NCI-H345 (cell line): ENCODE measurements around the gene HAVCR2.

Experiments
- DNase-seq: peaks from one replicate; lab custom pipeline; 2025; lab: John Stamatoyannopoulos, UW

HAVCR2 gene

DNA sequence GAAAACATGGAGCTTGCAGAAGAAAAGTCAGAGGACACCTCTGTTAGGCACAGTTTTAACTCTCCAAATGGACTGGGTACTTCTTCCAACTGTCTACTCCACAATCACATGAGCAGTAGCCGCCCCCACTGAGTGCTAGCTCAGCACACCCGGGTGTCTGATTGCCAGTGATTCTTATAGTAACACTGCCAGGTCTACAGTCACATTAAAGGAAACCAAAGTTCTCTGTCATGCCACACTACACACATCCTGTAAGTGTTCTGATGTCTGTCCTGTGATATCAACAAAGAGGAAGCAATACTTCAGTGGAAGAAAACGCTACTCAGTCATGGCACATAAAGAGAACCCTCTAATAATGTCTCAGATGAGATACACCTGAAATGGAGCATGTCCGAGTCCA lies at the start of gene HAVCR2:
Gene HAVCR2 (minus strand): TSS at position 69 of the 400 bp plus-strand sequence. CDS start 61 bp downstream, at position 8.
- no peak for DNase-seq

DNA sequence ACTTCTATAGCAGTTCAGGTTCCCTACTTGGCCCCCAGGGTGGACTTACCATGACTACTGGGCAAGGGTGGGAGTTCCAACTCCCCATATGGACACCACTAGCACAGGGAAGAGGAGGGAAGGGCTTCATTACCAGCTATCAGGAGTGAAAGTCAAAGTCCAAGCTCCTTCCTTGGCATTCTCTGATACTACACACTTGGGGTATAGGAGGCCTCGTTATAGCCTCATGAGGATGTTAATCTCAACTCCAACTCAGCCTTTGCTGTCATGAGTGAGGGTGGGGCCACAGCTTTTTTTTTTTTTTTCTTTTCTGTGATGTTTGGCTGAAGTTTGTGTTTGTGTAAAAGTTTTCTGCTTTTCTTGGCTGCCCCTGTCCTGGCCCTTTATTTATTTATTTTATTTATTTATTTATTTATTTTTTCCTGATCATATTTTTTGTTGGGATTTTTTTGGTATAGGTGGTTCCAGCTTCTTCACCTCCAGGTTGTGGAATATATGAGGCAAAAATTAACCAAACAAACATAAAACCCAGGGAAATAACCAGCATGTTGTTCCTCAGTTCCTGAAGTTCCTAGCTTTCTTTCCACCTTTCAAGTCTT lies 48.5 kb upstream of the HAVCR2 start:
- DNase-seq = no peak

DNA sequence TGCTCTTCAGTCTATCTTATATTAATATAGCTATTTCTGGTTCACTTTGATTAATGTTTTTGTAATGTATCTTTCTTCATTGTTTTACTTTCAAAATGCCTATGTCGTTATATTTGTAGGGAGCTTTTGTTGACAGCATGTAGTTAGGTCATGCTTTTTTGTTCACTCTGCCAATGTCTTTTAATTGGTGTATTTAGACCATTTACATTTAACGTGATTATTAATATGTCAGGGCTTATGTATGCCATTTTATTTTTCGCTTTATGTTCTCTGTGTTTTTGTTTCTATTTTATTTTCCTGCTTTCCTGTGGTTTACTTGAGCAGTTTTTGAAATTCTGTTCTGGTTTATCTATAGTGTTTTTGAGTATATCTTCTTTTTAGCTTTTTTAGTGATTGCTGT lies 46.5 kb upstream of the HAVCR2 start:
- DNase-seq = no peak

DNA sequence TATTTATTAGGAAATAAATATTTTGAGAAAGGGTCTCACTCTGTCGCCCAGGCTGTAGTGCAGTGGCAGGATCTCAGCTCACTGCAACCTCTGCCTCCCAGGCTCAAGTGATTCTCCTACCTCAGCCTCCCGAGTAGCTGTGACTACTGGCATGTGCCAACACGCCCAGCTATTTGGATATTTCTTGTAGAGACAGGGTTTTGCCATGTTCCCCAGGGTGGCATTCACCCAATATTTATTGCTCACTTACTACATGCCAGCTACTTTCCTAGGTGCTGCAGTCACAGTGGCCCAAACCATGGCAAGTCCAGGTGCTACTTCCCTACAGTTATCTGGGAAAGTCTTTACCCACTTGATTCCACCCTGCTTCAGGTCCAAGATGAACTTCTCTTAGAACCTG lies 42.2 kb upstream of the HAVCR2 start:
- no peak for DNase-seq

DNA sequence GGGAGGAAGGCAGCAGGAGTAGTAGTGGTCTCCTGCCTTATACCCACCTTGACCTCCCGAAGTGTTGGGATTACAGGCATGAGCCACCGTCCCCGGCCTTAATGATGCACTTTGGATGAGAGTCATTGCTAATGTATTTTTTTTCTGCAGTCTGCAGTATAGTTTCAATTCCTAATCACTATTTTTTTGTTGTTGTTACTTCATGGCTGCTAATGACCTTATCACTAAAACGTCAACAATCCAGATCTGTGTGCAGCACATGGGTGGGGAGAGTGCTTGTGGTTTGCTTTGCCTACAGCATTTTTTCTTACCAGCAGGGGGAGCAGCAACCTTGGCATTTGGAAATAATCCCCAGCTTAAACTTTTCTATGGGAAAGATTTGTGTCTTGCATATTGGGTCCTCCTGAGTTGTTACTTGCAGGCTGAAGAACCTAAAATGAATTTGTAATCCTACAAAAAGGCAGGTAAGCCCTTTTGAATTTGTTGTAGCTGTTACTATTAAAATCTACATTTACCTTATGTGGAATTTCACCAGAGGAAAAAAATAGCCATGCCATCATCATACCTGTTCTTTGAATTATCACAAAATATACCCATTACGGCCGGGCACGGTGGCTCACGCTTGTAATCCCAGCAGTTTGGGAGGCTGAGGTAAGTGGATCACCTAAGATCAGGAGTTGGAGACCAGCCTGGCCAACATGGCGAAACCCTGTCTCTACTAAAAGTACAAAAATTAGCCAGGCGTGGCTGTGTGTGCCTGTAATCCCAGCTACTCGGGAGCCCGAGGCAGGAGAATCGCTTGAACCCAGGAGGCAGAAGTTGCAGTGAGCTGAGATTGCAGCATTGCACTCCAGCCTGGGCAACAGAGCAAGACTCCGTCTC lies 40.1 kb upstream of the HAVCR2 start:
- DNase-seq = peak; percentile 82

DNA sequence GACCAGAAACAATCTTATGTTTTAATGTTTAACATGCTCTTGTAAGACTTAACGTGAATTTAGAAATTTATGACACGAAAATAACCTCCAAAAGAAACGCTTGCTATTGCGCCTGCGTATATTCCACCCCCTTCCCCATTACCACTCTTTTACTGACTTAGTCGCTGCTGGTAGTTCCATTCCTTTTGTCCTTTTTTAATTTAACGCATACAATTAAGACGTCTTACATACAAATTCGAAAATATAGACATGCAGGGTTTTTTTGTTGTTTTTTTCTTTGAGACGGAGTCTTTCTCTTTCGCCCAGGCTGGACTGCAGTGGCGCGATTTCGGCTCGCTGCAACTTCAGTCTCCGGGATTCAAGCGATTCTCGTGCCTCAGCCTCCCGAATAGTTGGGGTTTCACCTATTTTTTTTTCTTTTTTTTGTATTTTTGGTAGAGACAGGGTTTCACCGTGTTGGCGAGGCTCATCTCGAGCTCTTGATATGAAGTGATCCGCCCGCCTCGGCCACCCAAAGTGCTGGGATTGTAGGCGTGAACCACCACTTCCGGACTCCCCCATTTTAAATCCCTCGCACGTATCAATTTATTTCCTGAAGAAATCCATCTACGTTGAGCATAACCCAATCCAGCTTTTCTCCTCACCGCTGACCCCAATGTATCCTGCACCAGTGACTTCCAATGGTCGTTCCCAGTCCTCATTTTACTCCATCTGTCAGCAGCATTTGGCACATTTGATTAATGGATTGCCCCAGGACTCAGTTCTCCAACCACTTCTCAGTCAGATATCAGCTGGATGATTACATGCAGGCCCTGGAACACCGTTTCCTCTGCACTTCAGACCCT lies 34.5 kb upstream of the HAVCR2 start:
- peak; percentile 86 for DNase-seq

DNA sequence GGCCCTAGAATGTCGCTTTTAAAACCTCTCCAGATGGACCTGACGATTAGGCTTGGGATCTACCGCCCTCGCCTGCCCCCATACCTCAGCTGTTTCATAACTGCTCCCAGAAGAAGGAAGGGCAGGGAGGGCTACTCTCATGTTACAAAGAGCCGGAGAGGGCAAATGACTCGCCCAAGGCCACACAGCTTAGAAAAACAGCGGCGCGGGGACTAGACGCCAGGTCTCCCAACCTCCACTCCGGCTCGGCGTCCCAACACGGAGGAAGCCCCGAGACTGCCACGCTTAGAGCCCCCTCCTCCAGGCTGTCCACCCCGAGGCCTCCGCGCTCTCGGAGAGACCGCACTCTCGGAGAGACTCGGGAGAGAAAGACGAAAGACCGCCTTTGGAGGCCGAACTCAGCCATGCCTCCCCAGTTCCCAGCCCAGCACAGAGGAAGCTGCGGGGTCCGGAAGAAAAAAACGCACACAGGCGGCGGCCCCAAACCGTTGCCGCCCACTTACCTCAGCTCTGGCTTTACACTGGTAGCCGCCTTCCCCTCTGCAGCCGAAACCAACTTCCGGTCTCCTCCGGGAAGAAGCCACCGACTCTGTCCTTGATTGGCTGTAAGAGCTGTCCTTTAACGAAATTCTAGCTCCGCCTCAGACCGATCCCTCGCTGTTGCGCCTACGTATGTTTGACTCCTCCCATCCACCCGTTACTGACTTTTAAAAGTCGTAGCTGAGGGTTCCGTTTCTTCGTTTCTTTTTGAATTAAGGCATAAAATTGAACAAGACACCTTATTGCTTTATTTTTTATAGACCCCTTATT lies 33.7 kb upstream of the HAVCR2 start, which contains the start of gene MED7:
Gene MED7 (minus strand): TSS at position 549 of the 810 bp plus-strand sequence. CDS start 3,434 bp downstream, outside the sequence.
- peak; percentile 99 for DNase-seq

DNA sequence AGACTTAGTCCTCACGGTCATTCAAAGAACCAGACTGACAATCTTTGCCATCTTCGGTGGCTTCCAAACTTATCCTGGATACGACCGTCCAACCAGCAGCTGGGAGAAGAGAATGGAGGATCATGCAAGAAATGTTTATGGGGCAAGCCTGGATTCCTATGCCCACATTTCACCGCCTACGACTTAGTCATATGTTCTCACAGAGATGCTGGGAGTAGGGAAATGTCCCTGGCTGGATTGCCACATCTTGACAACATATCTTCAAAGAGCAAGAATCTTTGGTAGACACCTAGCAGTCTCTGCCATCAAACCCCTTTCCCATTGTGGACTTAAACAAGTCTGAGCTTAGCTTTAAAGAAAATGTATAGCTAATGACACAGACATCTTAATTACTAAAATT lies 28.8 kb upstream of the HAVCR2 start:
- DNase-seq = no peak

DNA sequence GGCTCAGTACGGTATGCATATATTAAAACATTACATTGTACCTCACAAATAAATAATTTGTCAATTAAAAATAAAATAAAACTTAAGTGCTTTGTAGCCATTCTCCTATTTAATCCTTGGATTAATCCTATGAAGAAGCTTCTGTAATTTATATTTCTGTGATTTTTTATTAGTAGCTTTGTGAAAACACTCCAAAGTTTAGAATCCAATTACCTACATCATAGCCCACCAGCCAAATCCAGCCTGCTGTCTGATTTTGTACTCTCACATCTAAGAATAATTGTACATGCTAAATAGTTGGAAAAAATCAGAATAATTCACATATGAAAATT lies 23.4 kb upstream of the HAVCR2 start:
- DNase-seq = no peak

DNA sequence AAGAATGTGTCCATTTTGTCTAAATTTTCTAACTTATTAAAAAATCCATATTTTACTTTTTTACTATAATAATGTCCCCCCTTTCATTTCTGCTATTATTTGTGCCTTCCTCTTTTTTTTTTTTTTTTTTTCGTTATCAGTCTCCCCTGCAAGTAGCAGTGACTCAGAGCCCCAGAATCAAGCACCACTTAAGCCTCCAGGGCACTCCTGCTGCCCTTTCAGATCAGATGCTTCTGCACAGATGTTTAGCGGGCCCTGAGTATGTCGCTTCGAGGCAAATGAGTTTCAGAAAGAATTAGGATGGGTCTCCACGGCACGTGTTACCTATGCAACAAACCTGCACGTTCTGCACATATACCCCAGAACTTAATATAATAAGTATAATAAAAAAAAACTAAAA lies 22.1 kb upstream of the HAVCR2 start:
- peak; percentile 28 for DNase-seq

DNA sequence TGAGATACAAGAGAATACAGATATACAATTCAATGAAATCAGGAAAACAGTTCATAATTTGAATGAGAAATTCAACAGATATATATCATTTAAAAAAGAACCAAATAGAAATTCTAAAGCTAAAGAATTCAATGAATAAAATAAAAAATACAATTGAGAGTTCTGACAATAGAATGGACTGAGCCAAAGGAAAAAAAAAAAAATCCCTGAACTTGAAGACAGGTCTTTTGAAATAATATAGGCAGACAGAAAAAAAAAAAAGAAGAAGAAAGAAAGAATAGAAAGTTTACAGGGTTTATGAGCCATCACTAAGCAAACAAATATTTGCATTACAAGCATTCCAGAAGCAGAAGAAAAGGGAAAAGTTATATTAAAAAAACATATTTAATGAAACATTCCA lies 12.9 kb upstream of the HAVCR2 start:
- no peak for DNase-seq

DNA sequence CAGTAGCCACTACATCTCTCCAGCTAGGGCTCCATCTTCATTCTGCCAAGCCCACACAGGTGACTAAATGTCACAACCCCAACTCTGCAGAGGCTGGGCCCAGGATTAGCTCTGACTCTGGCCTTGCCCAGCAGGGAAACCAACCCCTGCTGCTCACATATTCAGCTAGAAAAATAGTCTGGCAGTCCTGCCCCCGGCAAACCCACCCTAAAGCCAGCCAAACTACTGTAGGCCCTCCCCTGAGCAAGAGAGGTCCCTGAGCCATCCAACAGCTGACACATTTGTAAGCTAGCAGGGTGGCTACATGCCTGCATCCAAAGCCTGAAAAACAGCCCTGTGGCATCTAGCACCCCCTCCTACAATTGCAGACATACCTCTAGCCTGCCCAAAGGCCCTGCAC lies 11.3 kb upstream of the HAVCR2 start:
- DNase-seq = no peak

DNA sequence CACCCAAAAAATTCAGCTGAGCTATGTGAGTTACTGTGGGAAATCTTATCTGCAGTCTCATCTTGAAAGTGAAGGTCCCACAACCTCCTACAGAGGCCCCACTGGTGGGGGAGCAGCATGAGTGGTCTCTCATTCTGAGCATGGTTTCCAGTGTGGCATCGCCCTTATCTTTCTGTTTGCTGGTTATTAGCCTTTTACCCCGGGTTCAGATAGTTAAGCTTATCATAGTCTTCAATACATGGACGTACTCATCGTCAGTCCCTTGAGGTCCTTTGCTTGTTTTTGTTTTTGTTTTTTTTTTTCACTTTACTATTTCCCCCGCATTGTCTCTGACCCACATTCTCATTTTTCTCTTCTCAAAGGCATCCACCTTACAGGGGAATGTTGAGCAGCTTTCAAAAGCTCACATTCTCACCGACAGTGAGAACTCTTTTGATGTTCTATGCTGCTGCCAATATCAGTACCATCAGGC lies 7.7 kb upstream of the HAVCR2 start:
- DNase-seq = no peak

DNA sequence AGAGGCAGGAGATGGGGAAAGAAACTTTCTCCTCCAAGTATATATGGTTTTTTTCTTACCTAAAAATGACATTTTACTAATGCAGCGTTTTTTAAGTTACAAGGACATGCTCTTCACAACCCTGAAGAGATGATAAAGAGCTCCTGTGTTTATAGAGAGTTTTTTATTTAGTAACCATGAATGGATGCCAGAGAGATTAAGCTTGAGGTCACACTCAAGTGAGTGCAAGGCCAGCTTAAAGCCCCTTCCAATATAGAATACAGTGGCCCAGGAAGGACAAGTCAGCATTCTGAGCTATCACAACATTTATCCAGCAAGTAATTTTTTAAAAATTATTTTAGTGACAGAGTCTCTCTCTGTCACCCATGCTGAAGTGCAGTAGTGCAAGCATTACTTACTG lies 6.7 kb upstream of the HAVCR2 start:
- DNase-seq = no peak

DNA sequence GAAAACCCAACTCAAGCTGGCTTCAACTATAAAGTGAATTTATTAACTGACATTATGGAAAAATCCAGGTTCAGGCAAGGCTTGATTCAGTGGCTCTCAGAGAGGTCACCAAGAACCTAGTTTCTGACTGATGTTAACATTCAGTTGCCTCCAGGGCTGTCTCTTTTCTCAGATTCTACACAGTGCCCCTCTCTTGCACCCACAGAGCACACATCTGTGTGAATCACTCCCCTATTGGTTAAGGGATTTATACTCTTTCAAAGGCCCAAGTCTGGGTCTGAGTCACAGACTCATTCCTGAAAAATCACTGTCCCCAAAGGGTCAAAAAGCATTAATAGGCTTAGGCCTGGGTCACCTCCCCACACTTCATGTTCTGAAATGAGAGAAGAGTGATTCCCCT lies 6.2 kb upstream of the HAVCR2 start:
- no peak for DNase-seq

DNA sequence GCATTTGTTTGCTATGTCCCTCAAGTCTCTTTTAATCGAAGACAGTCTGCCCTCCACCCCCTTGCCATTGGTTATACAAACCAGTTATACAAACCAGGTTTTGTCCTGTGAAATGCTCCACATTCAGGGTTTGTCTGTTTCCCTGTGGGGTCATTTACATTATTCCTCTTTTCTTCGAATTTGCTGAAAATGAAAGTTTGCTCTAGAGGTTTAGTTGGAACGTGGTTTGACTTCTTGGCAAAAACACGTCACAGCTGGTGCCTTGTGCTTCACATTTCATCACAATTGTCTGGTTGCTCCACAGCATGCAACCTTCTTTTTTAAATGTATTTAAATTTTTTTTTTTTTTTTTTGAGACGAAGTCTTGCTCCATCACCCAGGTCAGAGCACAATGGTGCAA lies 4.2 kb upstream of the HAVCR2 start:
- DNase-seq = no peak

DNA sequence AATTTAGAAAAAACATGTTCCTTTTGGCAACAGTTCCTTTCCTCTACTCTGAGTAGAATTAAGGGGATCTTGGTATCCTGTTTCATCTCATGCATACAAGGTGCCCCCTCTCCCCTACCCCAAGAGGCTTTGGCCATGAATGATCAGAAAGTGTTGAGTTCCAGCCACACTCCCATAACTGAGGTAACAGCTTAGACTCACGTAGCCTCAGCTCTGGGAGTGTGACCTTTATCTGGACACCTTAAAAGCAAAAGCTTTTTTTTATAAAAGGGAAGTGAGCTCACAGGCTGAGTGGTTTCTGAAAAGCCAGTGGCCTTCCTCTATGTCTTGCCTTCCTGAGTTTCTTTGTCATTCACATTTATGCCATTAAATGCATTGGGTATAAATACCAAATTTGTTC lies 900 bp upstream of the HAVCR2 start:
- no peak for DNase-seq

DNA sequence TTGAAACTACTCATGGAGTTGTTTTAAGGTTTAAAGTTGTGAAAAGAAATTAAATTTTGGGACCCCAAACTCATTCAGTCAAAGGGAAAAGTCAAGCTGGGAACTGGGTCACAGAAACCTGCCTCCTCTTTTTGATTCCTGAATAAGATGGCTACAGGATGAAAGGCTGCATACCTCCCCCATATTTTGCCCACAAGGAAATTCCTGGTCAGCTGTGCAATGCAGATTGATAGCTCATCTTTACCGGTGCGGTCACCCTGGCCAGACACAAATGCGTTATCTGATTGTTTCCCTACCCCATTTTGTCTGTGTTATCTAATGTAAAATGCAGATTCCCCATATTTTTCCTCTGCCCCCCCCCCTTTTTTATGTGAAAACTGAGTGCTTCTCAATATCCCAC lies 1.3 kb downstream of the HAVCR2 start:
- no peak for DNase-seq

DNA sequence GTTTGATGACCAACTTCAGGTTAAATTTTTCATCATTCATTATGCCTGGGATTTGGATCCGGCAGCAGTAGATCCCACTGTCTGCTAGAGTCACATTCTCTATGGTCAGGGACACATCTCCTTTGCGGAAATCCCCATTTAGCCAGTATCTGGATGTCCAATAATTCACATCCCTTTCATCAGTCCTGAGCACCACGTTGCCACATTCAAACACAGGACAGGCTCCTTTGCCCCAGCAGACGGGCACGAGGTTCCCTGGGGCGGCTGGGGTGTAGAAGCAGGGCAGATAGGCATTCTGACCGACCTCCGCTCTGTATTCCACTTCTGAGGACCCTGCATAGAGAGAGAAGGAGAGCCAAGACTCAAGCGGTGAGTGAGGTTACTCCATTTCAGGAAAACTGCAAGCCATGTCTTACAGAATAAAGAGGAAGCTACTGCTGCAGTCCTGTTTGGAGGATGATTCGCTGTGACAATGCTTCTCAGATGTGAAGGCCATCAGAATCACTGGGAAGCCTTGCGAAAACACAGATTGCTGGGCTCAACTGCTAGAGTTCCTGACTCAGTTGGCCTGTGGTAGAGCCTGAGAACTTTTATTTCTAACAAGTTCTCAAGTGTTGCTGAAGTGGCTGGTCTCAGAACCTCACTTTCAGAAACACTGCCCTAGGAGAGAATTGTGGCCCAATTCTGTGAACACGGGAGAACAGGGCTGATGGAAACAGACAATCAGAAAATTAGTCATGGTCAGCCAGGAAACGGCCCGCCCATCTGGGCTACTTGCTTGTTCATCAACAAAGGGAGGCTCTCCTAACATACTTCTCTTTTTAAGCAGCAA lies 2.0 kb downstream of the HAVCR2 start:
- DNase-seq = no peak

DNA sequence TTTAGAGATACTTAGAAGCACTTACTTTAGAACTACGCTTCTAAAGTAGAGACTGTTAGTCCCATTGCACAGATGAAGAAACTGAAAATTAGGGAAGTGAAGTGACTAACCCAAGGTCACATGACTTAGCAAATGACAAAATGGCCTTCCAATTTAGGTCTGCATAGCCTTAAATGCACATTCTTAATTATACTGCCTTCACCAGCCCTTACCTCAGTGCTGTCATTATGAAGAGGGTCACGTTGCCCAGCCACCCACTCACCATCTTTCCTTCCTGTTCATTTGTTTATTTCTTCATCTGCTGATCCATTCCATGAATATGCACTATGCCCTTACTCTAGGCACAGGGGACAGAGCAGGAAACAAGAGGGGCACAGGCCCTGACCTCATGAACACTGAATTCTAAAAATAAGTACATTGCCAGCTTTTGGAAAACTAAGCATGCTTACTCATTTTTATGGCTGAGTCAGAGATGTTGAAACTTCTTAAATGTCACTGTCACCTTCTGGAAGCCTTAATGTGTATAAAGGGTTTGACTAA lies 8.6 kb downstream of the HAVCR2 start:
- DNase-seq = no peak
